Stimulated activated CD8-positive, alpha-beta memory T cell treated with anti-CD3 and anti-CD28 coated beads, Interleukin-12 subunit alpha, Interleukin-12 subunit beta, amount 100 ng/mL, for 4 hours (primary cell): ENCODE measurements around the gene DGKG.

ENCODE experiments used
- DNase-seq: peaks from one replicate; pipeline ENCODE4 v3.0.0-alpha.2; 2020; ENCODE audit warnings: low read depth

The DGKG gene

GRCh38 chr3:186209810-186210752 is 152.0 kb downstream of the DGKG start:
- DNase-seq, result no peak

DNA sequence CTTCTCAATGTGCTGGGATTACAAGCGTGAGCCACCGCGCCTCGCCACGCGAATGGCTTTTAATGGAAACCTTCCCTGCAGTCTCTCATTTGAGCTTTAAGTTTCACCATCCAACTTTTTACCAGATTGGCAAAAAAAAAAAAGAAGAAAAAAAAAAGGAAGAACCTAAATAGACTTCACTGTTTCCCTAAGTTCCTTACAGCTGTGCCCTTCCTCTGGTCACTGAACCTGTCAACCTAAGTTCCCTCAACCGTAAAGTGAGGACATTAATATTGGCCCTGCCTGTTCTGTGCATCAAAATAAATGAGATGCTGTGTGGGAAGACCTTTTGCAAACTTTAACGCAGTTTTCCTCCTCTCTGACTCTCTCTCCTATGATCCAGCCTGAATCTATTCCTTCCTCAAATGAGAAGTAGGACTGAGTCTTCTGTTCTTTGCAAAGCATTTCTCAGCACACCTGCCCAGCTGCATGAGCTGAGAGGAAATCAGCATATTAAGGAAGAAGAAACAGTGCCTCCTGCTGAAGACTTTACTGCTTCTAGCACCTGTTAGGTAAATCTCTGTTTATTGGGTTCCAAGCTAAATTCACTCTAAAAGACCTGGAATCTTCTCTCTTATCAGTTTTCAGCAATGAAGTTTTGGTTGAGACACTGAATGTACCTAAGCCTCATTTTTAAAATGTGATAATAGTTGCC is 153.6 kb downstream of the DGKG start:
- DNase-seq, result no peak

GRCh38 chr3:186207515-186207914 is 154.5 kb downstream of the DGKG start:
- no peak for DNase-seq

DNA sequence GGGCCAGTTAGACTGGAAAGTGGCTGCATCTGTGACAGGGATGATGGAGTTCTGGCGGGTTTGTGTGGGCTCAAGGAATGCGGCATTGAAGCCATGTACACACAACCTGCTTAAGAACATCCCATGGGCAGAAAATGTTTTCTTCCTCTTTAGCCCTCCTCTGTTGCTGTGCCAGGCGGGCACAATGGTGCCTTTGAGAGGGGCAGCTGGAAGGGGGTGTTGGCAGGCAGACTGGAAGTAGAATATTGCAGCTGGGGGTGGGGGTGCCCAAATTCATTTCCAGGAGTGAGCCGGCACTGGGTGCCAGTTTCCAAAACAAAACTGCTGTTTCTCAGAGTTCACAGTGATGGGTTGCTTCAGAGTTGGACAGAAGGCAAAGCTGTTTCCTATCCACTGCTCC is 161.3 kb downstream of the DGKG start:
- DNase-seq, result no peak

DNA sequence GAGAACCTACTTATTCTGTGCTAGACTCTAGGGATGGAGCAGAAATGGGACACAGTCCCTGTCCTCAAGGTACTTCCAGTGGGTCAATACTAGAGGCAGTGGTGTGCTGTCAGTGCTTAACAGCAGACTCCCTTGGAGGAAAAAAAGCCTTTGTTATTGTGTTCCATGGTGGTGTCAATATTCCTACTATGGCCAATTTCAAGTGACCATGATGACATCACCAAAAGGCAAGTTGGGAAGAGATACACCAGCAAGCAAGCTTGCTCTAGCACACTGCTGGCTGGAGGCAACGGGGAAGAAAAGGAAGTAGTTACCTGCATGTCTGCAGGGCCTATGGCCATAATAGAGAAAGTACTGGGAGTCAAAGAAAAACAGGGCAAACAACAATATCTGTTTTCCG is 163.6 kb downstream of the DGKG start:
- no peak for DNase-seq

GRCh38 chr3:186194451-186194811 is 167.6 kb downstream of the DGKG start:
- no peak for DNase-seq

DNA sequence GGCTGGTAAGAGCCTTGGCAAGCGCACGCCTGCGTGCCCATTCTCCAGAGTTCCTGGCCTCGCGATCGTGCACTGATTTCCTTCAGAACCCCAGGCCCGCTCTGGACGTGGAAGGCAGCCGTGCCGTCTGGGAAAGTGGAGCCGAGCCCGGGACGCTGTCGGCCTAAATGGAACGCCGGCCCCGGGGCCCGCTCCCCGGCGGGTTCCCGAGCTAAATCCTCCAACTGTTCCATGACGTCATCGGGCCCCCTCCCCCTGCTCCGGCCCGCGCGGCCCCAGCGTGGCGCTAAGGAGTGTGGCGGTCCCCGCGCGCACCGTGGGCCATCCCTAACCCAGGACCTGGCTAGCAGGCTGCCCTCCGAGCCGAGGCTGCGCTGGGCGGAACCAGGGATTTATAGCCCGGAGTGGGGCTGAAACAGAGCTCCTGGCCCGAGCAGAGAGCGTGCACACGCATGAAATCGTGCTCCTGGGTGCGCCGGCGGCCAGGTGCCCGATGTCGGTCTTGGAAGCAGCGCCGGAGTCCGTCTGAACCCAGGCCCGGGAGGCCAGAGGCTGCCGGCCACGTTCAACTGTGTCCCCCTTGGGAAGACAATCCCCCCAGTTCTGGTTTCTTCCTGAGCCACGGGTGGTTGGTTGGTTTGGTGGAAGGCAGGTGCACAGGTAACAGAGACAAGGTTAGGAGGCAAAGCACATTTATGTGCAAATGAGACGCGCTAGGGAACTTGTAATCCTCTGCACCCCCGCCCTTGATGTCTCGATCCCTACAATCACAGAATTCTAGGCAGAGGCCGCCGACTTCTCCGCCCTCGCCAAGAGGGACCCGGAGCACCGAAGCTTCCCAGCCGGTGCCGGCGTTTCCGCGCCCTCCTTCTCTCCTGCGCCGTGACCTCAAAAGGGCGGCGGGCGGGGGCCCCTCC is 168.2 kb downstream of the DGKG start:
- DNase-seq, result no peak

GRCh38 chr3:186192823-186193222 is 169.2 kb downstream of the DGKG start:
- no peak for DNase-seq

DNA sequence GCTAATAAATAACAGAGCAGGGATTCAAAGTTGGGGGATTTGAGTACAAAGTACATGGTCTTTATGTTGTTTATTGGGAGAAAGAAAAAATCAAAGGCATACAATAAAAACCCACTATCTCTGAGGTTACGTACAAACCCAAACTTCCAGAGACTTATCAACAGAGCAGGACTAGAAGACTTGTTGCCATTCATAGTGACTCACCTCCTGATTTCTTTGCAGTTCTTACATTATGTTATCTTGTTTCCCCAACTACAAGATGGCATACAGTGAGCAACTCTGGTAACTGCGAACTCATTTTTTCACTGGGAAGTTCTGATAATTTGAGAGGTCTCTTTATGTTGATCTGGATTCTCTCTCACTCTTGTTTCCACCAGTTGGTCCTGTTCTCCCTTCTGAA is 172.5 kb downstream of the DGKG start:
- DNase-seq, result no peak

- DNase-seq, result no peak
Observed at GRCh38 chr3:186187401-186188275, 174.4 kb downstream of the DGKG start.

DNA sequence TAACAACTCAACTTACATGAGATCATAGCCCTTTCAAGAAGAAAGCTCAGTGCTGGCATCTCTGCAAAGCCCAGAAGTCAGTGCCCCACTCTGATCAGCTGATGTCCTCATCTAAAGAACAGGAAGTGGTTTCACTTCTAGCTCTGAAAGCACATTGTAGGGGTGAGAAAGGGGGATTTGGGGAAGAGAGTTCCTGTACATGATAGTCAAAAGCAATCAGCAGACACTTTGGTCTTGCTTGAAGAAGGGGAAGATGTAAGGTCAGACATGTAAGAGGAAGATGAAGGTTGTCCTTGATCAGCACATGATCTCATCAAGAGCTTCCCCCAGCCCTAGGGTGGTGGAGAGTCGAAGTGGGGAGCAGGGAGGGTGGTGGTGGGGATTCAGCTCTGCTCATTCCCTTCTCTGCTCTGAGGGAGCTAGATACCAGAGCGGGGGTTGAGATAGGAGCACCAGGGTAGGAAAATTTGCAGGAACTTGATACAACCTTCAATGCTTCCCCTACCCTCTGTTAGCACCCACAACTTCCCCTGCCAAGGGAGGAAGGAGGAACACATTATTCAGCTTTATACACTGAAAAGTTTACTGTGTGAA is 176.7 kb downstream of the DGKG start:
- DNase-seq, result no peak

DNA sequence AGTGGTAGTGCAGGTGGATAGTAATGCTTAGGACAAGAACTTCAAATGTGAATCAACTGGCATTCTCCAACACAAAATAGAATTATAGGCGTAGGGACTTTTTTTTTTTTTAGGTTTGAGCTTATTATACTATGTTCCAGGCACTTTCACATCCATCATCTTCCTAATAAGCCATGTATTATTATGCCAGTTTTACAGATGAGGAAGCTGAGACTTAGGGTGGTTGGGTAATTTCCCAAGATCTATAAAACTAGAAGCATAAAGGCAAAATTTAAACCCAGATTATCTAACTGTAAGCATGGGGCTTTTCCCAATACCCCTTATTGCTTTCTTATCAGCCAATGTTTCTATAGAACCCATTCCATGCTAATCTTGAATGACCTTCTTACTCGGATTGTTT is 178.0 kb downstream of the DGKG start:
- no peak for DNase-seq

GRCh38 chr3:186182850-186183249 is 179.2 kb downstream of the DGKG start:
- DNase-seq, result no peak

GRCh38 chr3:186181901-186182300 is 180.1 kb downstream of the DGKG start:
- no peak for DNase-seq

- no peak for DNase-seq
Observed at GRCh38 chr3:186180891-186181481, 181.0 kb downstream of the DGKG start.

- DNase-seq, result no peak
Observed at GRCh38 chr3:186180151-186180550, 181.9 kb downstream of the DGKG start.

DNA sequence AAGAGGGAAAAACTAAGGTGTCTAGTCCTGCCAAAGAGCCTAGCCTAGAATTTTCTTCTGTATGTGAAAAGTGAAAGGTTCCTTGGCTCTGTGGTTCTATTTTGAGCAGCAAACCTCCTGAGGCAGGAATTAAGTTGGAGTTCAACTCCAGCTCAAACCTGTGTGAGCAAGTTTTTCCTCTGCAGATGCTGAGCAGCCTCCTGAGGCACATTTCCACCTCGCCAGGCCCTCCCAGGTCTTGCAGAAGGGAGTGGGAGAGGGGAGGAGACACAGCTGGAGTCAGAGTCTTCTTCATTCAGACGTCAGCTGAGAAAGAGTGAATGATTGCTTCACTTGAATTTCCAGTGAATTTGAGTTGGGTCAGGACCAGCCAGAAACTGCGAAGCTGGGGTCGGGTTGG is 183.6 kb downstream of the DGKG start:
- DNase-seq, result no peak

DNA sequence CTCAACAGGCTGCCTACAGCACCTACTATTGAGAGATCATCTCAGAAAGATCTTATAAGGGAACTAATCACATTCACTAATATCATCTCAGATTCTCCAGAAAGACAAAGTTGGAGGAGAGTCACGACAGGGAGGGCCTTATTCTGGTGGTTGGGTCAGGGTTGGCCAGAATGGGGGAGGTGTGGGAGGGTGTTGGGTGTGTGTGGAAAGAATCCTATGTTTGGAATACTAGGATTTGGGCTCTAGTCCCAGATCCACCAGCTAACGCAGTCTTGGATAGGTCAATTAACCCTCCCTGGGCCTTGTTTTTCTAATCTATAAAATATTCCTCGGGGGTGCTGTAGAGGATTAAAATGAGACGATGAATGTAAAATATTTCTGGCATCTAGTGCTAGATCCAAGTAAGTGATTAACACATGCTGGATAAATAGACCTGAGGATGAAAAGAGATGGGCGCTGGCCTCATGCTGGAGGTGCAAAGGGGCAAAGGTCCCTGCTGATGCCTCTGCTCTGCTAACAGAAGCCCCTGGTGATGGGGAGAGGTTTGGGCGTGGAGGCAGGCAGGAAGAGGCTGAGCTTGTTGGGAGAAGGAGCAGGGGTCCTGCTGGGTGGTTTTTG is 185.6 kb downstream of the DGKG start:
- DNase-seq, result no peak

DNA sequence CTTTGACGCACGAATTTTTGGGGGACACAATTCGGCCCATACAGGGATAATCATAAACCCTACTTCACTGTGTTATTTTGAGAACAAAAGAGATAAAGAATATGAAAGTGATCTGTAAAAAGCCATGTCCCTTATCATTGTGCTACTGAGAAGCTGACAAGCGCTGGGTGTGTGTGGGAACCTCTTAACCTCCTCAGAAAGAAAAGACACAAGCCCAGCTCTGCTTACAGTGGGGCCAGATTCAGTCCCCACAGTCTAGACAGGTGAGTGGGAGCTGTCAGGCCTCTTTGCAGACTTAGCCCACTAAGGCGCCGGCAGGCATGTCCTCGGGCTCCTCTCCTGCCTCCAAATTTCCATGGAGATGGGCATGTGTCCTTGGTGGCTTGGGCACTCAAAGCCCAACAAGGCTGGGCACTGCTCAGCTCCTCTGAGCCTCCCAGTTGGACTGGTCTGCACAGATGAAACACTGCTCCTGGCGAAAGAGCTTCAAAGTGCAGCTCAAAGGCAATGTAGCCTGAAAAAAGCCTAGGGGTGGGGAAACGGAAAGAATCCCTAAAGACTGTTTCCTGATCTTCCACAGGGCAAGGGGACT is 188.7 kb downstream of the DGKG start:
- DNase-seq, result no peak

GRCh38 chr3:186172353-186172752 is 189.7 kb downstream of the DGKG start:
- no peak for DNase-seq
